HG03066 (cell line): ENCODE measurements around the gene PKNOX2.
A peak's percentile ranks its signal among the peaks of the same experiment; 100 is the strongest.

Experiments used
- ATAC-seq: cut with Tn5 transposase; IDR thresholded peaks from one replicate; pipeline ENCODE4 v1.9.1; 2021; ENCODE audit warnings: low read depth; ENCODE audit not compliant: unreplicated experiment

The PKNOX2 gene

DNA sequence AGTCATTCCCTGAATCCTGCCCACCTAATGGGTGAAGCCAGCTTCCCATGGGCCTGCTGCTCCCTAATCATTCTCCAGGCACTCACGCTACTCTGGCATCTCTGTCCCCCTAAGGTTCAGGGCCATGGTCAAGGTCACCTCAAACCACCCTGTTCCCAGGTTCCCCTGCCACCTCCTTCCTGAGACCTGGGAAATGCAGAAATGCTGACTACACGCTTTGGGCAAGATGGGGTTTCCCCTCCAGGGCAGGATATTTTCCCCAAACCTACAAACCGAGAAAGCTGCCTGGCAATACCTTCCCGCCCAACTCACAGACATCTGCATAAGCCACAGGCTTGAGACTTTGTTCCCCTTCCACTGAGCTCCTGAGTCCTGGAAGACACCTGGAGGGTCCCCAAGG, 233.9 kb downstream of the PKNOX2 start:
- no peak for ATAC-seq

DNA sequence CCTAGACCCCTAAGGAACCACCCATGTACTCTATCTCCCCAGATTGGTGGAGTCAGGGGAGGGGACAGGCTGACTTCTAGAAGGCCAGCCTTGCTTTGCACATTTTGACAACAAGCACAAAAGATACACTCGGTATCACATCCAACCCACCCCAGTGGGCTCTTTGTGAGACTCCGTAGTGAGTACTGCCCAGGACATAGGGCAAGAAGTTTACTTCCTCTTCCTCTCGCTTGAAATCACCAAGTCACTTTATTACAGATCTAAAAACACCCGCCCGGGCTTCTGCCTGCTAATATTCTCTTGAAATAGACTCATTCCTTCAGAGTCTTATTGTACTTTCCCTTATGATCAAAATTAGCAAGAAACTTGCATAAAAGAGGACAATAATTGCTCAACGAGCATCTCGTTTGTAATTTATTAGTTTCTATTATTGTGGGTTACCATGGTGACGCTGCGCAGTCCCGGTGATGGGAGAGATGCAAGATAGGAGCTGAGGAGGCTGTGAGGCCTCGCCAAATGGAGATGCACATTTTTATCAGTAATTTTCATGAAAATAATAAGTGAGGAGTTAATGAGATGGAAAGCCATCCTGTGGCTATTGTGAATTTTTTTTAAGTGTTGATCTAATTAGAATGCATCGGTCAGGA, 234.6 kb downstream of the PKNOX2 start:
- ATAC-seq, result no peak

DNA sequence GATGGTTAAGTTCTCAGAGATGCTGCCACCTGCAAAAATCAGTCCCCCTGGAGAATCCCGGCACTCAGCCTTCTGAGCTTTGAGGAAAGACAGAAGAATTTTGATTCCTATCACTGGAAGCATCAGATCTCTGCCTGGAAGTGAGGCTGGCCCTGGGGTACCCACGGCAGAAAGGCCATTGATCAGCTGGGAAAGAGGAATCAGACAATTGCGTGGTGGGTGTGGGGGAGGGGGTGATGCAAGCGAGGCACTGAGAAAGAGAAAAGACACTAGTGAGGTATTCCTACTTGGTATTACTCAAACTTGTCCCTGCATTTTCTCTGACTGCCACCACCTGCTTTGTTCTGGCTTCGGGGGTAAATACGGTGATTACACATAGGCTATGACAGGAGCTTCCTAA, 235.4 kb downstream of the PKNOX2 start:
- ATAC-seq, result no peak

DNA sequence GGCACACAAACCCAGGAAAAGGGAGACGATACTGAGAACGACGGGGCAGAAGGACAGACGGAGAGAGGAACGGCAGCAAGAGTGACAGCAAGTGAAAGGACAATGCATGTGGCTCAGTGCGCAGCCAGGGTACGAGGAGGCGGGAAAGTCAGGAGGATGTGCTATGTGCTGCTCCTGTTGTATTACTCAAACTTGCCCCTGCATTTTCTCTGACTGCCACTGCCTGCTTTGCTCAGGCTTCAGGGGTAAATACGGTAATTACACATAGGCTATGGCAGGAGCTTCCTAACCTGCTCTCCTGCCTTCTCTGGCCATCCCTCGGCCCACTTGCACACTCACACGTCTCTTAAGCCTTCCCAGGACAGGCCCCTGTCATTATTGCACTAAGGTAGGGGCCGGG, 236.7 kb downstream of the PKNOX2 start:
- ATAC-seq, result no peak

DNA sequence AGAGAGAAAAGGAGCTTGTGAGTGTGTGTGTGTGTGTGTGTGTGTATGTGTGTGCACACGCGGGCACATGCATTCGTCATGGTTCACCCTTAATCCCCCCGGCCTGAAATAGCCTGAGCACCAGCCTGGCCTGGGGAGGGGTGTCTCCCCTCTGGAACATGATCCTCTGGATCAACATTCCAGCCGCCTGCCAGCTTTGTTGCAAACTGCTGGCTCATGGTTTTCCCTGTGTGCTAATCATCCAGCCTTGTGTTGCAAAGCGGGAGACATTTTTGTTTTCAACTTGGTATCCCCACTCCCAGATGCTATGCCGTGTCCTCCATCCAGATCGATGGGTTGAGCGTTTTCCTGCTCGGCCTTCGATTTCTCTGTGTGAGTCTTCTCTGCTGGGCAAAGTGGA, 237.2 kb downstream of the PKNOX2 start:
- no peak for ATAC-seq

DNA sequence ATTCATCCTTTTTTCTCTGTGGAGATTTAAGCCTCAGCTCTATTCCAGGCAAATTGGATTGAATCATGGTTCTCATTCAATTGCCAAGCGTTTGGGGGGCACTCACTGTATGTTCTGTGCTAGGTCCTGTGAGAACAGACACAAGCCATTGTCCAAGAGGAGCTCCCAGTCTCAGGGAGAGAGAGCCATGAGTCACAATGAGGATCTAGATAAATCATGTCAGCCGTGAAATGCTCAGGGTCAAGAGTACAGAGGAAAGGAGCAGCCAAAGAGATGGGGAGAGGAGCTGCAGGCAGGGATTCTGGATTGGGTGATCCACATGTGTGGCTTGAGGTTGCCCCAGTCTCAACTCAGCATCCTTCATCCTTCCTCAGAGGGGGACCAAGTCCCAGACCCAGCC, 237.9 kb downstream of the PKNOX2 start:
- ATAC-seq, result no peak

DNA sequence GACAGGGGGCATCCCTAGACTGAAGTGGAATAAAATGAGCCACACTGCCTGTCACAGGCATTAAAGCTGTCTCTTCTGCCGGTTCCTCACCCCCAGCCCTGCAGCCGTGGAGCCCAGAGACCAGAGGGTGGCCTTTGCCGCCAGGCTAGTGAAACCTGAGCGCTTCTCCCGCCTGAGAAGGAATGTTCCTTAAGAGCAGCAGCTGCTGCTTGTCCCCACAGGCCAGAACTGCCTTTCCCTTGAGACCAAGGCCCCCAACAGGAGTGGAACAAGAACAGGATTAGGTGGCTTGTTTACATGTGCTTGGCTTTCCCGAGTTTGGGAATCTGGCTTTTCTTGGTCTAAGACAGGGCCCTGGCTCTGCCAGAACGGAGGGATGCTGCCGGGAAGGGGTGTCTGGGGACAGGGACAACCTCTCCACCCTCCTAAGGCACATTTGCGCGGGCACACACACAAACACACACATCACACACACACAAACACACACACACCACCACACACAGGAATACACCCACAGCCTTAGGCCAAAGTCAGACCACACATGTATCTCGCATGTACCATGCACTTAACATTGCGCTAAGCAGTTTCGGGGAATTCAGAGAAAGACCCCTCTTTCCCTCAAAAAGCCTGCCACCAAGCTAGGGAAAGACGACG, 239.7 kb downstream of the PKNOX2 start:
- ATAC-seq, result no peak

DNA sequence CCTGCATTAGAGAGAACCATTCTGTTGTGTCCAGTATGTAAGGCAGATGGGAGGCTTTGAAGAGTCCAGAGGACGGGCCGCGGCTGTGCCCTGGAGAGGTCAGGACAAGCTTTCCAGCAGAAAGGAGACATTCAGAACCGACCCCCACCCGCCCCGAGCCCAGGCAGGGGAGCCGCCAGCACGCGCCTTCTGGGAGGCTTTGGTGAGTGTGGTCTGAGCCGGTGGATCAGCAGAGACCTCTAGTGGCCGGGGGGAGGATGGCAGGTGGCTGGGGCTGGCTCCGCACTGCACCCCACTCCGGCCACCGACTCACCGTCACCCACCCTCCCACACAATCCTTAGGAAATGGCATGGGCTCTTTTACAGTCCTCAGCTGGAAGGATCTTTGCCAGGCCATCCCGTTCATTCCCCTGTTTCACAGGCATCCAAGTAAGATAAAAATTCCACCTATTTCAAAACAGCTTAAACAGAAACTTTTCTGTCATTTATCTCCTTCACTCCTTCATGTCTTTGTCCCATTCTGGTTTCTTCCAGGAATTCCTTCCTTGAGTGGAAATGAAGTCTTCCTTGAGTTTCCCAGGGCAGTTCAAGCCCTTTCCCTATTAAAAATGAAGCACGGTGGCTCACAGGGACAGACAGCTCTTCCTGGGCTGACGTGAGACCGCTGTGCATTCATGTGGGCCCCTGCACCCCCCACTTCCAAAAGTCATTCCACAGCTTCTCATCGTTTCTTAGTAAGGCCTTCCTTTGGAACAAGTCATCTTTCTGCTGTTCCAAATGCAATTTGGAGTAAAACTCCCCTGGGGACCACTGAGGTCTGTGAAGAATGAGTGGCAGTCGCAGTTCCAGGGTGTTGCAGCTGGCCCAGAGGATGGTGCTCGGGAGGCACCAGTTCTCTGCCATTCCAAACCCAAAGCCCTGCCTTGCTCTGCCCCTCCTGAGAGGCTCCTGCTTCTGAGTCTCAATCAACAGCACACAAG, 240.6 kb downstream of the PKNOX2 start:
- peak; percentile 71 for ATAC-seq

DNA sequence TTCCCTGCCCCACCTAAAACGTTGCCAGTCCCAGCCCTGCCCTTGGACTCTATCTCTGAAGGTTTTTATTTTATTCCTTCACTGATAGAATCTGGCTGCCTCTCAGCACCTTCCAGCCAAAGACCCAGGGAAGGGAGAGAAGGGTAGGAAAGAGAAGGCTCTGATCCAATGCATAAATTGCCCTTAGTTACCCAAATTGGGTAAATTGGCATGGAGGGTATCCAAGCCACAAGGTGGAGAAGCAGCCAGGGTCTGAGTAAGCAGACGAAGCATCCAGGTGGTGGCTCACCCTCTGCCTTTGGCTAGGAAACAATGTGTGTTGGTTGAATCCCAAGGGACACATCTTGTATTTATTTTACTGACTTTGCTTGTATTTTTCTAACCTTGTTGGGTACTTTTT, 242.5 kb downstream of the PKNOX2 start:
- no peak for ATAC-seq

DNA sequence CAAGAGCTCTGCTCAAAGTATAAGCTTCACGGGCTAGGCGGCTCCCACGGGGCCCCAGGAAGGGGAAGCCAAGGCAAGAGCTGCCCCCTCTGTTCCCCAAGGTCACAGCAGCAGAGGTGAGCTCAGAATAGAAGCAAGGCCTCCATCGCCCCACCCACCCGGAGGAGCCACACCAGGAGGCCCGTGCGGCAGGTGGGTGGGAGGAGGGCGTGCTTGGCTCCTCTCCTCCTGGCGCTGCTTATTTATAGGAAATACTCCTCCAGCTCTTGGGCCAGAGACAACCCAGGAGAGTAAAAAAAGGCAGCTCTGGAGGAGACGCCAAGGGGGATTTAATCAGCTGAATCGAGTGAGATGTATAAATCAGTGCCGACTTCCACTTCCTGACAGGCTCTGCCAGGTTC, 243.8 kb downstream of the PKNOX2 start:
- ATAC-seq, result no peak

DNA sequence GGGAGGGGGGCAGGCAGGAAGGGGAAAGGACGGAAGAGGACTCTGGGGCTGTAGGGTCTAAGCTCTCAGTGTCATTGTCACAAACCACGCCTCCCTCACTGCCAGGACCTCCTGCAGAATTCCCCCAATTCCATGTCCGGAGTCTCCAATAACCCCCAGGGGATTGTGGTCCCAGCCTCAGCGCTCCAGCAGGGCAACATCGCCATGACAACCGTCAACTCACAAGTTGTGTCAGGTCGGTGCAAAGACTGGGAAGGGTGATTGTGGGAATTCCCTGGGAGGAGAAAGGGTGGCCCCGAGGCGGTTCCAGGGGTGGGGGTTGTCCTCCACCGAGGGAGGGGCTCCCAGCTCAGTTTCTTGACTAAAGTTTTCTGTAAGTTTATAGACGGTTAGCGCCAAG, 245.5 kb downstream of the PKNOX2 start:
- ATAC-seq, result no peak

DNA sequence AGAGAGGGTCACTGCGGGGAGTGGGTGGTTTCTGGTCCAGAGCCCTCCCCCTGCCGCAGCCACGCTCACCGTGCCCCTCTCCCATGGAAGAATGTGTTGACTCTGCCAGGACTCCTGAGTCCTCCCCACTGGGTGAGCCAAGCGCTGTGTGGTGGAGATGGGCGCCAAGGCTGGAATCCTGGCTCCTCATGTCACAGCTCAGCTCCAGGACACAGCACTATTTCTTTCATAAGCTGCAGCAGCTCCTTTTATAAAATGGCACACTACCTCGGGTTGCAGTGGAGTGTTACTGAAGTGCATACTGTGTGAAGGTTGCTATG, 247.6 kb downstream of the PKNOX2 start:
- ATAC-seq, result no peak

DNA sequence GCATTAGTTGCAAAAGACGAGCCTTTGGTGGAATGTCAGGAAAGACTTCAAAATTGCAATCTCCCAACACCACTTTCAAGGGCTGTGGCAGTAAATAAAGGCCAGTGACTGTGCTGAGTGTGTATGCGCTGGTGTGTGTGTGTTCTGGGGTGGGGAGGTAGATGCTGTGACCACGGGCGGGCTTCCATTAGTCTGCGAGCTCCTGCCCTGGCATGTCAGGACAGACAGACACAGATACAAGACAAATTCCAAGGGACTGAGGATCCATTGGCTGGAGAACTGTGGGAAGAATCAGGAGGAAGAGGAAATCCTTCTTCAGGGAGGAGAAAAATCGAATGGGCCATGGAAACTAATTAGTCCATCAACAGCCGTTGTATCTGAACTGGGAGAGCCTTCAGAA, 248.0 kb downstream of the PKNOX2 start:
- no peak for ATAC-seq

DNA sequence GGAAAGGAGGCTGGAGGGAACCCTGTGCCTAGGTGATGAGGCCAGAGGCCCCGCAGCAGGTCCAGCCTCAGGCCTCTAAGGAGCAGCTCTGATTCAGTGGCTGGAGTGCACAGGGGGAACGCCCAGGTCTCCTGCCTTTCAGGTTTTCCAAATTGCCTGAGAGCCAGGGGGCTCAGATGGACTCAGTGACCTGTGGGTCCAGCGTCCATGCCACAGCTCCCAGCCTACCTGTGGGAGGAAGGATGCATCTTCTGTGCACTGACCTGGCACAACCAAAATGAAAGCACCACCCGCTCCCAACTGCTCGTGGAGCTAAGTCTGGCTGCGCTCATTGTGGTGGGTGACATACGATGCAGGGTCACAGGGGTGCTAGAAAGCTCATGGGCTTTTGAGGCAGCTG, 248.7 kb downstream of the PKNOX2 start:
- no peak for ATAC-seq

DNA sequence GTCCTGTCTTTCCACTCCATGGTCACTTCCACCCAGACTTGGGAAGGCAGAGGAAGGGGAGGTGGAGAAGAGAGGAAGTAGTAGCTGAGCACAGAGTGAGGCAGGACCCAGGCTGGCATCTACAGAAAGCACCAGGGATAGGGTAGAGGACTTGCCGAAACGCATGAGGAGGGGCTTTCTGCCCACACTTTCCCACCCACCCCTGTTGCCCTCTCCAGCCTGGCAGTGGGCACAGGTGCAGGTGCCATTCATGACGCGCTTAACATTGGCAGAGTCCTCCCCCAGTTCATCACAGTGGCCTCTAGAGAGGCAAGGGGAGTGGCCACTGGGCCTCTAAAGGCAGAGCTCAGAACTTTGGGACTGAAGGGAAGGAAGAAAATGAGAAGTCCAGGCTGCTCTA, 249.6 kb downstream of the PKNOX2 start:
- ATAC-seq, result no peak

DNA sequence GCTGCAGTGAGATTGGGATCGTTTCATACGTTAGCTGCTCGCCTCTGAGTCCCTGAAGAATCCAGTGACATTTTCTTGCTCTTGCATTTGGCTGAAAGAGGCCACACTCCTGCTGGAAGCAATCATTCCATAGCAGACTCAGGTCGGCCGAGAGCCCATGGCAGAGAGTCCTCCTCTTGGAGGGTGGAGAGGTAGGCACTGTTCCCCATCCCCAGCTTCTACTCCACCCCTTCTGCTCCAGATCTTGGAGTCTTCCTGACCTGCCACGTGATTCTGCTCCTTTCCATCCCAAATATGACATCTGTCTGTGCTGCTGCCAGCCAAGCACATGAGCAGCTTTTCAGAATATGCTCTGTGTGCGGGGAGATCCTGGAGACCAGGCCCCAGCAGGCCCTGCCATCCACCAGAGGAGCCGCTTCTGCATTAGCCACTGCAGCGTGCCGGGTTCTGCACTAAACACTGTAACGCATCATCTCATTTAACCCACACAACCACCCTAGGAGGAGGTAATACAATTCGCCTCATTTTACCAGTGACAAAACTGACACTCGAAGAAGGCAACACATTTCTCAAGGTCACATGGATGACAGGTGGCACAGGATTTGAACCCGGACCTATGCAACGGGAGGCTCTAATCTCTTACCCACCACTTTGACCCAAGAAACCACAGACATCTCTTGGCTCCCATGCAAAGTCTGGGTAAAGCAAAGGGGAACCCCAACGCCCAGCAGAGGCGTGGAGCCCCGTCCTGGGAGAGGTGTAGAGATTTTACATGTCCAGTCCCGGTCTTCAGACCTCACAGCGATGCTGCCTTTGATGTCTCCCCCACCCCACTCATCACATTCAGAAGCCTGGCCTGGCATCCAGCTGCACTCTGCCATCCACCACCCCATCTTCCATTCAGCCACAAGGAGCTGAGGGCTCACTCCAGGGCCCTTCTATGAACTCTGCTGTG, 252.7 kb downstream of the PKNOX2 start:
- ATAC-seq, result no peak

DNA sequence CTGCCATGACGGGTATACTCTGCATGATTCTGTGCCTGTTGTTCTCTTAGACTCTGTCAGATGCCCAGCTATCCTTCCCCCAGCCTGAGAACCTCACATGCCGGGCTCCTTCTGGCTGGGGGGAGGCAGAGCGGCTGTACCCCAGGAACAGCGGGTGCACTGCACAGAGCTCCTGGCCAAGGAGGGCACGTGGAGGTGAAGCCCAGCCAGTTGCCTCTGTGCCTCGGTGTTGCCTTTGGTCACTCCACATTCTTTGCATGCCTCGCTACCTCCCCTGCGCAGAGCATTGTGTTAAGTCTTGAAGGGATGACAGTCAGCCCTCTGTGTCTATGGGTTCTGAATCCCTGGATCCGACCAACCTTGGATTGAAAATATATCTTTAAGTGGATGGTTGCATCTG, 253.8 kb downstream of the PKNOX2 start:
- no peak for ATAC-seq

DNA sequence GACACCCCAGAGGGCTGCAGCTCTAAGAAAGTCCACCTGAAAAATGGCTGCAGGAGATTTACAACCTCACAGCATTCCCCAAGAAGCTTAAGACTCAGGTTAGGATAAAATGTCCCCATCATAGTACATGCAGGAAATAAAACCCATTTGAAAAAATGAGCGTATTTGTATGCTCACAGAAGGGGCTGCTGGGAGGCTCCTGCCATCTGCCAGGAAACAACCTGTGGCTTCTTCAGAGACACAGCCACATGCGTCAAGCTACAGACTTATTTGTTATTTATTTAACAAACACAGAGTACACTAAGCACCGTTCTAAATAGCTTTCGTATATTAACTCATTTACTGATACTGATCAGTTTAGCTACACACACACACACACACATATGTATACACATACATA, 258.1 kb downstream of the PKNOX2 start:
- no peak for ATAC-seq

DNA sequence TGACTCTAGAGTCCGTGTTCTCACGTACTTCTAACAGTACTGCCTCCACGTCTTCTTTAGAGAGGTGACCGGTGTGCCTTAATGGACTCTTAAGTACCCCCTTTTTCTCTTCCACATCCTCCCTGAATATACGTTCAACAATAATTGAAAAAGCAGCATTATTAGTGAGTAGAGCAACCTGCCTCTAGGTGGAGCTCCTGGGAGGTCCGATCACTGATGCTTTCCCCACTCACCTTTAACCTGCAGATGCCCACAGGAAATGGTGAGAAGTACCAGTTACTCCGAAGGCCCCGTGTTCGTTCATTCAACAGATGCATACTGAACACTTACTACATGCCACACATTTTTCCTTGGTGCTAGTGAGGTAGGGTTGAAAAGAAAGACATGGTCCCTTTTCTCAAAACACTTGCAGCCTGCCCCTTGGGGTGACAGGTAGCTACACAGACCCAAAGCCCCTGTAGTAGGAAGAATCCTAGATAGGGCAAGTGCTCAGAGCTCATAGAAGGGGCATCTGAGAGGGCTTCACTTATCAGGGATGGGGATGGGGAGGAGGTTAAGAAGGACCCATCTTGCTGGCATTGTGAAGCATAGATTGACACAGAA, 258.8 kb downstream of the PKNOX2 start:
- no peak for ATAC-seq

DNA sequence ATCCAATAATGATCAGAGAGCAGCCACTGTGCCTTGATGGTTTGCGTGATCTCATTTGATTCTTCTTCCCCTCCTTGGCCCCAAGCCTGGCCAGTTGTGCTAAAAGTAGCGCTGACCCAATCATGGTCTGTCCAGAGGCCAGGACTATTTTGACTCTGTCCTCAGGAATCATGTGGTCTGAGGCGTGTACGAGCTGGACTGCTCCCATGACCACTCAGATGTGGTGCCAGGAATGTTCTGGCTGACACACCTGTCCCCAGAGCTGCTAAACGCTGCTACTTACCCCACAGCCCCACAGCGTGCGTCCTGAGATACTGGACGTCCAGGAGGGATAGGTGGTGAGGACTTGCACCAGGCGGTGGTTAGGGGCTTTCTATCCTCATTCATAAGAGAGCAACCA, 261.1 kb downstream of the PKNOX2 start:
- ATAC-seq, result no peak
